GM18873 (cell line): ENCODE data around the gene PTPRT.

Experiments
- ATAC-seq: cut with Tn5 transposase; IDR thresholded peaks from one replicate; pipeline ENCODE4 v1.9.1; 2021; ENCODE audit warnings: mild to moderate bottlenecking, moderate library complexity, moderate number of reproducible peaks; ENCODE audit not compliant: unreplicated experiment, low FRiP score

PTPRT gene

DNA sequence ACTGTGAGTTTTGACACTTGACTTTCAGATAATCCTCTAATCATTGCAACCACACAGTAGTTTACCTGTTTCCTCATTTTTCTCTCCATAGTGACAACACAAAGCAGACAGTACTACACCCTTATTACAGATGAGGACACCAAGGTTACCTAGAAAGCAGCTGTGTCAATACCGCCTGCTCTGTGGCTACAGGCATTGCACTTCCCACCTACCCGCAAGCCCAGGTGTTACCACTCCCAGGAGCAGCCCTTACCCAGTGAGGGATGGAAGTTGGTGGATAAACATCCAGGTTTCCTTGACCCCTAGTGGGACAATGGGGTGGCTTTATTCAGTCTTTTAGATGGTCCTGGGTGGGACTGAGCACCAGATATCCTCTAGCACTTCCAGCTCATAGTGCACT is 503.6 kb downstream of the PTPRT start:
- no peak for ATAC-seq

DNA sequence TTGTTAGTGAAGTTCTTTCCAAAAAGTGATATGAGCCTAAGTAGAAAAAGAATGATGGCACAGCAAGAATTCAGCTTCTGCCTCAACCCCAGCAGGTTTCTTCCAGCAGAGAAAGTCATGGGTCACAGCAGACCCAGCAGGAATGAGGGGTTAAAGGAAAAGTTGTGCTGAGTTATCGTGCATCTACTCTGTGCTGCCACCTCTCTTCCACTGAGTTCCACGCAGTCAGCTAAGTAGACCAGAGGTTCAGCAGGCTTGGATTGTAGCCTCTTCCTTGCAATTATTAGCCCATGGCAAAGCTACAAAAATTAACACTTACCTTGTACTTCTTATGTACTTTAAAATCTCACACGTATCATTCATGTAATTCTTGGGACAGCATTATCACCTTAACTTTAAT is 510.8 kb downstream of the PTPRT start:
- ATAC-seq, result no peak

DNA sequence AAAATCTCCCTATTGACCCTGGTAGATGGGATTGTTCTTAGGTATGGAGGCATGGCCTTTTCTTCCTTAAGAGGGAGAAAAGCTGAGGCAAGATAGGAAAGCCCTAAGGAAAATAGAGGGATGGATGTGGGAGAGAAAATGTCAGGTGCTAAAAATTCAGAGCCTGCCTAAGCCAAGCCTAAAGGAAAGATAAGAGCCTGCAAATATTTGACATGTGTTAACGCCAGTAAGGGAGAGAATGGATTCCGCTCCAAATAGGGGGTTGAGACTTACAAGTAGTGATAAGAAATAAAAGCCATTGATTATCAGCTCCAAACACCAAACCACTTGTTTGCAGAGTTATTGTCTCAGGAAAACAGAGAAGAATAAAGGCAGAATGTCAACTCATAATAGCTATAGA is 533.6 kb downstream of the PTPRT start:
- no peak for ATAC-seq

DNA sequence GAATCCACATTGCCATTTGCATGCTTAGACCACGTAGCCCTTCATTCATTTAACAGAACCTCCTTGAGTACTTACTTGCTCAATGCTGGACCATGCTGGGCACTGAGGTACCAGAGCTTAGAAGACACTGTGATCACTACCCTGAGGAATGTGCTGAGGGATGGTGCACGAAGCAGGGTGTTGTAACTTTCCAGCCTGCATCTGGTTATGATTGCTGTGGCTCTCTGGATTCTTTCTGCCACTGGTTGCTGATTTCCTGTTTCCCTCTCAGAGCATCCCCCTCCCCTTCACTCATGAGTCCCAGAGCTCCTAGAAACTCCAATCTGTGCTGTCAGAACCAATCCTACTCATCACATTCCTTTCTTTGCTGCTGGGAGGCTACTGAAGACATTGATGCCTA is 537.4 kb downstream of the PTPRT start:
- ATAC-seq, result no peak

DNA sequence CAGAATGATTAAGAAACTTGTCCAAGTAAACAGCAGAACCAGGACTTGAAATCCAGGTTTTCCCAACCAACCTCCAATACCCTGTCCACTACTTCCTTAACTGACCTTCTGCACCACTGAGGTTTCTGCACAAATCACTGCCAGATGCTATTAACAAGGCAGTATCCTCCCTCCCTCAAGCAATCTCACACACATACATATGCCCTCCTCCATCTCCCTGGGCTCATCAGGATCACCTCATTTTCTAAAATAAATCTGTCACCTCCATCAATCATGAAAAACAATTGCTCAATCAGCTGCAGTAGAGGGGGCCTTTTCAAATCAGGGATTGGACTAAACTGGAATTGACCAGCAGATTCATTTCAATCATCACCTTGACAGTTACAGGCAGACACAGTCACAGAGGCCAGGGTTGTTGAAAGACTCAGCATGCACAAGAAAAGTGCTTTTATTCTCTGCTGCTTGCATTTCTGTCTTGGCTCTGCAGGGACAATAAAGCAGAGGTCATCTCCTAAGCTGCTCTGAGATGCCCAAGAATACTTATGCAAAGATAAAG is 539.4 kb downstream of the PTPRT start:
- ATAC-seq, result no peak

DNA sequence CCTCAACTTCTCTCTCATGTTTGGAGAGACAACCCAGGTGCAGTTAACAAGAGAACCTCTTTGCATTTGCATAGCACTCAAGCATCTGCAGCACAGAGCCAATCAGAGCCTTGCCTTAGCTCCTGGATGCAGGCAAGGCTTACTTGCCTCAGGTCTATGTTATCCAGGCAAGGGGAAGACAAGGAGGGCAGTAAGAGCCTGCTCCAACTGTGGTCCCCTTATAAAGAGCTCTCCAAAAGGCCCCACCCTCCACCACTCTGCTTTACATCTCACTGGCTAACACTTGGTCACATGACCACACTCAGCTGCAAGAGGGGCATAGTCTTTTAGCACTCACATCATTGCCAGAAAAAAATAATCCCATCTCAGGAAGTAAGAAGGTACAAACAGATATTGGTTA is 540.0 kb downstream of the PTPRT start:
- ATAC-seq, result no peak

DNA sequence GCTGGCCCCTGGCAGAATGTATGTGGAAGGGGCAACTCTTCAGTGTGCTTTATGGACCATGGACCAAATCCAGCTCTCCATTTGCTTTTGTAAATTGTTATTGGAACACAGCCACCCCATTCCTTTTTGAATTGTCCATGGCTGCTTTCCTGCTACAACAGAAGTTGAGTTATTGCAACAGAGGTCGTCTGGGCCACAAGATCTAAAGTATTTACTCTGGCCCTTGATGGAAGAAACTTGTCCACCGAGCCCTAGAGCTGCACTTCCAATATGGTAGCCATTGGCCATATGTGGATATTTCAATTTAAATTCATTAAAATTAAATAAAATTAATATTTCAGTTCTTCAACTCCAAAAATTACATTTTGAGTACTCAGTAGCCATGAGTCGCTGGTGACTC is 543.5 kb downstream of the PTPRT start:
- no peak for ATAC-seq

DNA sequence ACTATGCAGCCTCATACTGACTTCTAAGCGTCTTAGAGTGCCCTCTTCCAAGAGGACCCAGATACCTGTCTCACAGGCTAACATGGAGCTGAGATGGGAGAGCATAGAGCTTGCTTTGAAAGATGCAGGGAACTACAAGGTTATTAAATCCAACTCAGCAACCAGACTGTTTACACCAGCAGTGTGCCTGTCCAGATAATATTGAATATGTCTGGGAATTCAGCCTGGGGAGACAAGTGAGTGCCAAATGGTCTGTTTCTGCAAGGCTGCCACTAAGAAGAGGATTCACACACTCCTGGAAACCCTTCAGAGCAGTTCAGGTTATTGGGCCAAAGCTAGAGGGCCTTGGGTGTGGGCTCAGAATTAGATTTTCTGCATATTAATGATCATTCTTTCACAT is 547.8 kb downstream of the PTPRT start:
- ATAC-seq, result no peak

DNA sequence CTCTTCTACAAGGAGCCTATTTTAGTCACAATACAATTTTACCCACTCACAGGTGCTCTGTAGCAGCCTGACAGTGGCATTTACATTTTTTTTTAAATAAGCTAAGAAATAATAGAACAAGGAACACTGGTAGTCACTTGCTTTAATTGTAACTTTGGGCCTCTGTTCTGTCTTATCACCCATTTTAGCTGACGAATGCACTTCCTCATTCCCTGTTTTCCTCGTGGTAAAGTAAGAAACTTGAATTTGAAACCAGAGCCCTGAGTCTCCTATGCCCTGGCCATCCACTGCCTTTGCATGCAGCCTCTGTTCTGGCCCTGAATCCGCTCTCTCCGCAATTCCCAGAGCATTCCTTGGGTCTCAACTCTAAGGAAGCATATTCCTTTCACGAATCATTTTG is 550.6 kb downstream of the PTPRT start:
- ATAC-seq, result no peak

DNA sequence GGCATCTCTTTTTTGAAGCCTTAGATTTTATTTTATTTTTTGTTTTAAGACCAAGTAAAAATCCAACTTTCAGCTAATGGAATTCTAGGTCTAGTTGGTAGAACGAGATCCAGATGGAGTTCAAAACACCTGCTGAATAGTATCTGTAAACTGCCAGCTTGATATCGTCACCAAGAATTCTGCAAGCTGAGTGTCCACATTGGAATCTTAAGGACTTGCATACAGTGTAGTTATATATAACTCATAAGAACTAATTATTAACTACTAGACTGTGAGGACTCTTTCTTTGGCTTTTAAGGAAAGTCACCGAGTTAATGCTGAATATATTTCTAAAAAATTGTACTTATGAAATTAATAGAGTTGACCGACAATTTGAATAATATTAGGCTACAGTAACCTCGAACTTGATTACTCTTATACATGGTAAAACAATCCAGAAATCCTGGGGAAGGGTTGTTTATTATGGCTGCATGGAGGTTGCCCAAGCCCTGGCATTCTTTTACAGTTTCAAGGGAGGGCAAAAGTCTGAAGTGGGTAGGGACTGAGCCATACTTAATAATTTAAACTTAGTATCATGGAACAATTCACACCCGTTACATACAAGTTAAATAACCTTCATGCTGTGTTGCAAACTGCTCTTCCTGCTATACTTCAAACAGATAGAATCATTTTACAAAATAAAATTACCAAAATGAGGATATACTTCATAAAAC is 553.9 kb downstream of the PTPRT start:
- ATAC-seq, result no peak

DNA sequence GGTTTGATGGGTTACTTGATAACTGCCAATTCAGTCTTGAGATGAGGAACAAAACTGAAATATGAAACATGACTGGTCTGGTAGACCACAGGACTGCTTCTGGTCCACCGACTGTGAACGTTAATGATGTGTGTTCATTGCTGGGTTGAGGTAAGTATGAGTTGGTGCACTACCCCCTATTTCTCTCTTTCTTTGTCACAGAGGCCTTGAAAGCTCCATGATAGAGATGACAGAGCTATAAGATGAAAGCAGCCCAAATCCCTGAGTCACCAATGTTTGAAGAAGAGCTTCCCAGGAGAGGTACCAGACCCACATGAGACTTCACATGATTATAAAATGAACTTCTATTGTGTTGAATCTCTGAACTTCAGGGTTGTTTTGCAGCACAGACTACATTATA is 555.5 kb downstream of the PTPRT start:
- no peak for ATAC-seq

DNA sequence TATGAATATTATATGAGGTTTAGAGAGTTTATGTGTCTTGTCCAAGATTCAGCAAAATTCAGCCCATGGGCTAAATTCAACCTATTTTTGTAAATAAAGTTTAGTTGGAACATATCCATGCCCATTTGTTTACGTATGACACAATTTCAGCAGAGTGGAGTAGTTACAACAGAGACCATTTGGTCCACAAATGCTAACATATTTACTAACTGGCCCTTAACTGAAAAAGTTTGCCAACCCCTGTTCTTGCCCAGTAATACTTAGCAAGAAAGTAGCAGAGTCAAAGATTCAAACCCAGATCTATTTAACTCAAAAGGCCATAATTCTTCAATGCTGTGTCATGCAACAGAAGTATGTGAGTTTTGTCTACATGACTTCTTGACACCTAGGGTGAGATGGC is 561.0 kb downstream of the PTPRT start:
- ATAC-seq, result no peak

DNA sequence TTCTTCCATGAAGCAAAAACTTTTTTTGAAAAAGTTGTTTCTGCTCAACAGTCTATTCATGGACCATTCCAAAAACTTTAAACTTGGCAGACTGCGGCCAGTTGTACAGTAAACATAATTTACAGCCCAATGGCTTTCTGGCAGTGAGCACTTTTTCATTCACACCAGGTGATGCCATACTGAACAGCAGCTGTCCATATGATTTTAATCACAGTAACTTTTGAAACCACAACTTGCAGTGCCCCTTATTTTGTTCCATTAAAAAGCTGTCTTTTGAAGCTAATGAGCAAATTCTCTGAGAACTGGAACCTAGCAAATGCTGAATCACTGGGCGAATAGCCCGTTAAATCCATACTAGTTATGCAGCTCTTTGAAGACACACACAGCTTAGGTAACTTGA is 576.6 kb downstream of the PTPRT start:
- ATAC-seq, result no peak

DNA sequence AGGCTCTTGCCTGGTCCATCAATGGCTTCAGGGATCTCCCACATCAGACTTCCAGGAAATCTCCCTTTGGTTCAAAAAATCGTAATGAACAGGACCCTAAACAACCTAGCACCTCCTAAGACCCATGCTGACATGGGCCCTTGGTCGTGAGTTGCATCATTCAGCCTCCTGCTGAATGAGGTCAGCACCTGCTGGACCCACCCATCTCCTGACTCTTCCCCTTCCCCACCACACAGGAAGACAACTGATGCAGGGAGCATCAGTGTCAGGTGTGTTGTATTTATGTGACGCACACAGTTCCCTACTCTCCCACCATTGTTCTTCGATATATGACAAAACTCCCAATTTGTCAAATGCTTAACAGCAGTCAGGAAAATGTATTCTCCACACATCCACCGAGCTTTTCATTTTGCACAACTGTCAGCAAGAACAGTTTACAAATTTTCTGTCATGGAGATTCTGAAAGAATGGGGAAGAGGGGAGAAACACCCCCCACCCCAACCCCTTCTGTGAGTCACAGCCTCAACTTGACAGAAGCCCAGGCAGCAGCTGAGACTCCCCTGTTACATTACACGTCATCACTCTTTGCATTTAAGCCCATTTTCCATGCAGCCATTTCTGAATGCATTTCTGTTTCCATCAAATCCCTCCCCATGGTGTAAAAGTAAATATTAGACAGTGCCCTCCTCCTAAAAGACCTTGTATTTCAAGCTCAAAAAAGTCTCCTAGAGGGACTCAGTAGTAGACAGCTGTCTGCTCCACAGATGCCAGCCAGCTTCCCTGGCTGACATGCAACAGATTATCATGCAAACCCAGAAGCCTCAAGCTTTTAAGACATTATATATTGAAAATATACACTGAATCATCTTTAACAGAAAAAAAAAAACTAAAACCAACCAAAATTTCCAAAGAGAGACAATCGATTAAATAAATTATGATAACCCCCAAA is 577.5 kb downstream of the PTPRT start:
- no peak for ATAC-seq

DNA sequence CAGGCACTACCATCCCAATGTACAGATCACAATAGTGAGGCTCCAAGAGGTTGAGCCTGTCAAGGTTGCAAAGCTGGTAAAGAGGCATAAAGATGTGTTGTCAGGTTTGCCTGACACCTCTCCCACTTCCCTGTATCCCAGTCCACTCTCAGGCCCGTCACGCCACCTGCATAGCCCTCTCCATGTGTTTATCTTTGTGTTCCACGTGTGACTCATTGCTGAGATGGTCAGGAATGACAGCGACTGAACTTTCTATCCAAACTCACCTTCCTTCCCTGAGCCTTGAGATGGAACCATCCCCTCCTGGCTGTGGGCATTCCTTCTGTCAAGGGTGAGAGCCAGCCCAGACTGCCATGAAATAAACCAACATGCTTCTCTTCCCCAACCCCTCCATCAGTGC is 578.3 kb downstream of the PTPRT start:
- ATAC-seq, result no peak

DNA sequence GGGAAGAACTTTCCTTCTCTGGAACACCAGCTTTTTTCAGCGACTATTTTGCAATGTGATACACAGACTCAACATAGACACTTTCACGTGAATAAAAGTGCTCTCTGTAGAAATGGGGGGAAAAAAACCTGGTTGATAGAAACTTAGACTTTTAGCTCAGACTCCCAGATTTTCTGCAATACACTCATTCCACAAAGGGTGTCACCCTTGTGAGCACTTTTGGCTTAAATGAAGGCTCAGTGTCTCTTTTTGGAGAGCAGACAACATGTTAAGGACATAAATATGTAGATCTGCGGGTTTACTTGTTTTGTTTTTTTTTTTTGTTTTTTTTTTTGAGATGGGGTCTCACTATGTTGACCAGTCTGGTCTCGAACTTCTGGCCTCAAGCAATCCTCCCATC is 579.6 kb downstream of the PTPRT start:
- ATAC-seq, result no peak

DNA sequence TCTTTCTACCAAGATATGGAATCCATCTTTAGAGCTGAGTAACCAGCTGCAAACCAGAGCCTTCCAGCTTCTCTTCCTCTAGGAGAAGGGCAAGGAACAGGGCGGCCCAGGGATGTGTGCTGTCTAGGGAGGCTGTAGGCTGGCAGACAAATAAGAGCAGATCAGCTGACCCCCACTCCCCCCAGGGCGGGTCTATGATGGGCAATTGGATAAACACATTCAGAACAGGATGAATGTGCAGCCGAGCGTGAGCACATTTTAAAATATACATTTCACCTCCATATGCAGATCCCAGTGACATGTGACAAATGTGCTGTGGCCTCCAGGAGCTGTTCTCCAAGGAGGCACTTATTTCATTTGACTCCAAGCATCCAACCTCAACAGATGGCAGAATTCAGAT is 580.1 kb downstream of the PTPRT start:
- no peak for ATAC-seq

DNA sequence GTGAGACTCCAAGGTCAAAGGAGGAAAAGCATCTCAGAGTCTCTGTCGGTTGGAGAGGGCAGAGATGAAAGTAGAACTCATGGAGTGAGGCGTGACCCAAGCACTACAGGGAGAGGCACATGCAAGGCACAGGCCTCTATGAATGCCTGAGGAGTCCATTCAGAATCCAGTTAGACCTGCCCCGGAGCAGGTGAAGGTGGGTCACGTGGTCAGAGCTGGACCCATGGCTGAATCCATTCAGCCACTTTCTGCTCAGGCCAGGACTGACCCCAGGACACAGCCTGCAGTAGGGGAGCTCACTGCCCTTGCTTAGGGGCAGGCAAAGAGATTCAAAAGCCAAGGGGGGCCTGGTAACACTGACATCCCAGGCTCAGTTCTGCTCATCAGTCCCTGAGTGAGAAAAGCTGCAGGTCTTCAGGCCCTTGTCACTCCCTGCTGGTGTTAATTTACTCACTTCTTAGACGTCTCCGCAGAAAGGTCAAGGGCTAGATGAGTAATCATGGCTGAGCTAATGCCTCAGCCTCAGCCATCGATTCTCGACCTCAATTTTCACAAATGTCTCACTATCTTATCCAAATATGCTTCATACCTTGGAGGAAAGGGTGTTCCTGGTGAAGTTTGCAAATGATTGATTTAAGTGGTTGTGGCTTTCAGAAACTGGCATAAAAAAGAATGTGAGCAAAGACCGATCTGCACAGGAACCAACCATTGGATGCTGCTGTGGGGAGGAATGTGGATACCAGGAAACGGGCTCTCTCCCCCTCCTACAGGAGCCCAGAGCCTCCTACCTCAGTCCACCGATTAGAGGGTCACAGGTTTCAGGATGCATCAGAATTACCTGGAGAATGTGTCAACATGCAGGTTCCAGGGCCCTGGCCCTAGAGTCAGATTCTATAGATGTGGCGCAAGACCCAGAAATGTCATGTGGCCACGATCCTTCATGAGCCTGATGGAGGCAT is 584.4 kb downstream of the PTPRT start:
- ATAC-seq, result no peak

DNA sequence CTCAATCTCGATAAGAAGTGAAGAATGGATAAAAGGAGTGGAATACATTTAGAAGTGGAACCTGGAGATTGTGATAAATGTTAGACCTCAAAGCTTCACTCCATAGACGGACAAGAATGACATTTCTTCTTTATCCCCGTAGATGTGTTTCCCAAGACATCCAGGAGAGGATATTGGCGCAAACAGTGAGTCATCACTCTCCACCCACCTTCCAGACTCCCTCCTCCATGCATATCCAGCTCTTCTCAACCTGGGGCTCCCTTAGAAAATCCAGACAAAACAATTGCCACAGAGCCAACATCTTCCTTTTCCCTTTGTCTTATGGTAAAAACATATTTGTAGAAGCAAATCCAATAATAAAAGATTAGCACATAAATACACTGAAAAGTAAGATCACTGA is 586.1 kb downstream of the PTPRT start:
- no peak for ATAC-seq

DNA sequence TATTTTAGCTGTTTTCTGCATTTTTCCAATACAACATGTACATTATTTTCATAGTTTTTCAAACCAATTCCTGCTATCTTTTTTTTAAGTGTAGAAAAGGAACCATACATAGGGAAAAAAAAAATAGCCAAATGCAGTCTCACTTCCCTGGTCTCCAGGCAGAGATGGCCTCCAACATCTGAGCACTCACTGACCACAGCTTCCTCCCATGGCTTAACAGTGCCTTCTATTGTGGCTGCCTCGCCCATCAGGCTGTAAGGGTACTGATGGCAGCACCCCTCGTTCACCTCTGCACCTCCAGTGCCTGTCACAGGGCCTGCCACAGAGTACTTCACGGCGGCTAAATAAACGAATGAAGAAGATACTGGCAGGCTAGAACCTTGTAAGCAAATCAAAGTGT is 591.1 kb downstream of the PTPRT start:
- ATAC-seq, result no peak
